ENCODE measurements around the gene CHIC2. TPM values are rescaled to one million over a fixed set of nuclear protein-coding genes. Genes with fewer than 3 reads are reported as not detected.

Gene CHIC2
- total RNA-seq, 1 experiment from 2014 or later: 39.1 TPM

GRCh38 chr4:54098375-54098774, 34.0 kb upstream of the CHIC2 start:
- no peak for DNase-seq
- Histone ChIP-seq H3K4me1 (0 out of 2 replicates have a peak, but pooled peaks cover 5% of the 10 kb centered on the region), H3K27ac (no peak overlapping the region), H3K27me3 (peaks cover 23% of the 10 kb centered on the region), H3K4me3 (no peak overlapping the region), H3K9me3 (replicated peaks) (no peaks in the 10 kb centered on the region), H3K36me3 (no peaks in the 10 kb centered on the region)

GRCh38 chr4:54097152-54097551, 32.7 kb upstream of the CHIC2 start:
- DNase-seq: no peak
- H3K4me1 ChIP-seq: 0 out of 2 replicates have a peak, but pooled peaks cover 5% of the 10 kb centered on the region
- H3K27ac ChIP-seq: no peak overlapping the region
- H3K36me3 ChIP-seq: no peaks in the 10 kb centered on the region
- H3K27me3 ChIP-seq: peaks cover 28% of the 10 kb centered on the region
- H3K9me3 ChIP-seq (replicated peaks): no peaks in the 10 kb centered on the region
- H3K4me3 ChIP-seq: no peak overlapping the region

DNA sequence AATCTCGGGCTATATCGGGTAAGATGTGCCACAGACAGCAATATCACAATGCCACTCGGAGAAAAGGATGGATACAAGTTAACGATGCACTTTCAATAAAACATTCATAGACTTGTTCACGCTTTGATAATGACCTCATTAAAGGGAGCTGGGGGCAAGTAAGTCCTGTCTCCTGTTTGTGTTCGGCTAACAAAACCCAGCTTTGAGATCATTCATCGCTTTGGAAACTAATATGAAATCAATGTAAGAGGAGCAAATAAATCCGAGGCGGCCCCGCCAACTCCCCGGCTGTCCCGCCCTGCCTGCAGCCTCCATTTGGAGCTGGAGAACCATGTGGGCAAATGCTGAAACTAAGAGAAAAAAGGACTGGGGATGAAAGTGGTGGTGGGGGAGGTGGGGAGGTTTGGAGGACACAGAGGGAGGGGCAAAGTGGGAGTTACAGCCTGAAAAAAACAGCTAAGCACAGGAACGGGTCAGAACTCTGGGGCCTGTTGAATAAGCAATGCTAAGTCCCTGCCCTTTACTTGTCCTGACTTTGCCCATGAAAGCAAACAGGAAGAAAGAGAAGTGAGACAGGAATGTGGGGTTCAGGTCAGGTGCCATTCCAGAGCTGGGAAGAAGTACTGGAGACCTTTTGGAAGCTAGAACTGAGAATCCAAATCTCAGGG, 32.0 kb upstream of the CHIC2 start:
- H3K4me1 ChIP-seq: 0 out of 2 replicates have a peak, but pooled peaks cover 5% of the 10 kb centered on the region
- peaks cover 28% of the 10 kb centered on the region for H3K27me3 ChIP-seq
- no peak for DNase-seq
- H3K4me3 ChIP-seq: no peak overlapping the region
- no peaks in the 10 kb centered on the region for H3K9me3 ChIP-seq (replicated peaks)
- H3K36me3 ChIP-seq: no peaks in the 10 kb centered on the region
- no peak overlapping the region for H3K27ac ChIP-seq

DNA sequence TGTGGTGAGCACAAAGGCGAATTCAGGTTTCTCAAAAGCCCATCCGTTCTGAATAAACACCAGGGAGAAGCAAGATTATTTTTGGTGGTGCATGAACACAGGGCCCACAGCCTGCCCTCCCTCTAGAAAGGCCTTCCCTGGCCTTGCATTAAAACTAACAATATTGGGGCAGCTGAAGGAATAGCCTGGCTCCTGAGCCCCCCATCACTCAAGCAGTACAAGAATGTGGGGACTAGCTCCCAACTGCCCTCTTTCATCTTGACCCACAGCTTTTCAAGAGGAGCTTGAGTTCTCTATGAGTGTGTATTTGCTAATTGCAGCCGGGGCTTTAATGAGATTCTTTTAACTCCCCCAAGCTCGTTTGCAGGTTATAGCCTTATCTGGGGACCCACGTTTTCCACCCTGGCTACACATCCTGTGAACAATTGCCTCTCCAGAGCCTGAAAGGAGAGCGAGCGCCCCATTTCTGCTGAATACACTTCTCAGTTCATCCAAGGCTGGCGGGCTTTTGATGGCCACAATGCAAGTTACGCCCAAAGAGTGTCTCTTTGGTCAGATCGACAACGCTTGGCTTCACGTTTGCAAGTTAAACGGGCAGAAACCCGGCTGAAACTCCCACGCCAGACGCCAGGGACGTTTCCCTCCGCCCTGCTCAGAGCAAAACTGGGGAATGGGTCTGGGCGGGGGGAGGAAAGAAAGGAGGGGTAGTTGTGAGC, 30.9 kb upstream of the CHIC2 start:
- Histone ChIP-seq H3K9me3 (replicated peaks) (no peaks in the 10 kb centered on the region), H3K27ac (no peak overlapping the region), H3K36me3 (no peaks in the 10 kb centered on the region), H3K4me1 (0 out of 2 replicates have a peak, but pooled peaks cover 5% of the 10 kb centered on the region), H3K27me3 (peaks cover 26% of the 10 kb centered on the region), H3K4me3 (no peak overlapping the region)
- DNase-seq: no peak

- H3K36me3 ChIP-seq: no peaks in the 10 kb centered on the region
- peaks cover 24% of the 10 kb centered on the region for H3K27me3 ChIP-seq
- H3K9me3 ChIP-seq (replicated peaks): no peaks in the 10 kb centered on the region
- no peak overlapping the region for H3K27ac ChIP-seq
- H3K4me3 ChIP-seq: no peak overlapping the region
- 0 out of 2 replicates have a peak, but pooled peaks cover 5% of the 10 kb centered on the region for H3K4me1 ChIP-seq
- DNase-seq: no peak
Observed at GRCh38 chr4:54094451-54094850, 30.0 kb upstream of the CHIC2 start.

- no peak overlapping the region for H3K27ac ChIP-seq
- DNase-seq: no peak
- no peaks in the 10 kb centered on the region for H3K4me1 ChIP-seq
- H3K27me3 ChIP-seq: peaks cover 21% of the 10 kb centered on the region
- H3K9me3 ChIP-seq (replicated peaks): no peaks in the 10 kb centered on the region
- H3K4me3 ChIP-seq: no peak overlapping the region
- no peaks in the 10 kb centered on the region for H3K36me3 ChIP-seq
Observed at GRCh38 chr4:54093324-54094240, 29.2 kb upstream of the CHIC2 start.

DNA sequence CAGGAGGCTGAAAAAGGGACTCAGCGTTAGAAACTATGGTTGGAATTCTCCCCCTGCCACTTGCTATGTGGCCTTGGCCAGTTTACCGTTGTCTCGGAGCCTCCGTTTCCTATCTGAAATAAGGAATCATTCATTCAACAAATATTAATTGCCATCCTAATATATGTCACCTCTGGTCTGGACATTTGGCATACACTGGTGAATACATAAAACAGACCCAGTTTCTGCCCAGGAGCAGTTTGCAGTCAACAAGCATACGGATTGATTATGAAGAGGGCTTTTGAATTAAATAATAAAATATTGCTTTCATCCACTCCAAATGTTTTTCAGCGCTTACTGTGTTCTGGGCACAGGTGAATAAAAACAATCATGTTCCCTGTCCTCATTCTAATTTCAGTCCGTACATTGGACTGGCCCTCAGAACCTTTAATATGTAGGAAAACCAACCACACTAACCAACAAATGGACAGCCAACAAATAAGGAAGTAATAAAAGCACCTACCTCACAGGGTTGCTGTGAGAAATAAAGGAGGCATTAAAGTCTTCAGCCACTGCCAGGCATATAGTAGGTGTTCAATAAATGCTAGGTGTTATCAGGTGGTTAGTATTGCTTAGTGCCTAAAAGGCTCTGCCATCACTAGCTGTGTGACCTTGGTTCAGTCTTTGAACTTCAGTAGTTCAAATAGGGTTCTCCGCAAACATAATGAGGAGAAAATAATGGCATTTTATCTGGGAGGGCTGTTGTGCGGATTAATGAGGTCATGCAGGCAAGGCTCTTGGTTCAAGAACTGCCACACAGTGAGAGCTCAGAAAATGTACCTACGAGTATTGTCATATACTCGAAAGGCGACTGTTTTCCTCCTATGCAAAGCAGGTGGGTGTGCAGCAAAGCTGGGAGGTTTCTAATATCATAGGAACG, 28.3 kb upstream of the CHIC2 start:
- Histone ChIP-seq H3K27ac (no peak overlapping the region), H3K9me3 (replicated peaks) (no peaks in the 10 kb centered on the region), H3K4me3 (peak overlapping the region; percentile 57), H3K36me3 (no peaks in the 10 kb centered on the region), H3K27me3 (peaks cover 12% of the 10 kb centered on the region; the same call in 1 of the 2 replicates), H3K4me1 (no peaks in the 10 kb centered on the region)
- no peak for DNase-seq

DNA sequence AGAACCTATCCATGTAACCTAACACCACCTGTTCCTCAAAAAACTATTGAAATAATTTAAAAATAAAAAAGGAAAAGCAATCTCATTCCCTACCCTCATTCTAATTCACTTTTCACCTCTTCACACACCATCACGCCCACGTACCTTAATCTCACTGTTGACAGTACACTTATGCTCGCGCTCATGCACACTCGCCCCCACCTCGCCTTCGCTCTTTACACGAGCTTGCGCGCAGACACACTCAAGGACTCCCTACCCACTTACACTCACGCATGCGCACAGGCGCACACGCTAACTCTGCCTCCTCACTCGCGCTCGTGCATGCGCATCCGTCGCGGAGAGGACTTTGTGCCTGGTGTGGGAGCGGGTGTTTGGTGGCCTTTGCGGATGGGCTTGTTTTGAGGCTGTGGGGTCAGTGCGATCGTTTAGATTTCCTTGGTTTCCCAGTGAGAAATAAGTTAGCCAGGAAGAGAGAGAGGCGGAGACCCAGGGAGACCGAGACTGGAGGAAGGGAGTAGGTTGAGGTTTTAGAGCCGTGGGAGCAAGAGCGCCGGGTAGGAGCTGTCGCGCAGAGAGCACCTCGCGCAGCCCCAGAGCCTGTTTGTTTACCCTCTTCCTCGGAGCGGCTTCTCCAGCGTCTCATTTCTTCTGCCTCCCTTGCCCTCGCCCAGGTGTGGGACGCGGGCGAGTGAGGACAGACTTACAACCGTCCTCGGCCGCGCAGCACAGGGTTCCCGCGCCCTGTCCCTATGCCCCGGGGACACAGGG, 27.4 kb upstream of the CHIC2 start:
- peaks cover 11% of the 10 kb centered on the region; the same call in 1 of the 2 replicates for H3K27me3 ChIP-seq
- H3K4me3 ChIP-seq: peak overlapping the region; percentile 57
- no peaks in the 10 kb centered on the region for H3K36me3 ChIP-seq
- no peak overlapping the region for H3K27ac ChIP-seq
- no peaks in the 10 kb centered on the region for H3K9me3 ChIP-seq (replicated peaks)
- H3K4me1 ChIP-seq: no peaks in the 10 kb centered on the region
- DNase-seq: peak; percentile 70 to 85

DNA sequence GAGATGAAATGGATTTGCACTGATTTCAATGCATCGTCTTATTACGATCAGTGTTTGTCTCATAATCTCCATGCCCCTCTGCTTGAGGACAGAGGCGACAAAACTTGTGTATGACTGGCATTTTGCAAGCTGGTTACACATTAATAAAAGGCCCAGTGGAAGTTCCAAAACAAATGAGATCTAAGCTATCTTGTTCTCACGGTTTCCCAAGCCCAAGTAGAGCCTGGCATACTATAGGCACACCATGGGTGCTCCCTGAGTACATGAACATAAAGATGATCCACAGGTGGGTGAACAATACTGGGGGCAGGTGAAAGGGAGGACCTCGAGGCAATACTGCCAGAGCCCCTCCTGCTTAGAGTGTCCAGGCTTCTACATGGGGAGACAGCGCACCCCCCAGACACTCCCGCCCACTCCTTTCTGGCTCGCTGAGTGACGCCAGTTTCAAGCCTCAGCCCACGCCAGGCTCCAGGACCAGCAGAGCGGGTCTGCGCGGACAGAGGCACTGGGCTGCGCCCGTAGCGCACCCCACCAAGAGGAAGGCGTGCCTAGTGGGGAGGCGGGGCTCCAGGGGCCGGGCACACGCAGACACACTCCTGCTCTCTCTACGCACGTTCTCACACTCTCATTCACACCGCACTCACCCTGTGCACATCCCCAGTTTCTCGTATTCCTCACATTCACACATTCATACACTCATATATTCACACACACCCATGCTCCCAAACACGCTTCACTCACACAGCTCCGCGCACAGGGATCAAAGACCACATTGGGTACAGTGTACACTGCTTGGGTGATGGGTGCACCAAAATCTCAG, 26.6 kb upstream of the CHIC2 start:
- Histone ChIP-seq H3K4me1 (no peaks in the 10 kb centered on the region), H3K27me3 (peaks cover 11% of the 10 kb centered on the region; the same call in 1 of the 2 replicates), H3K27ac (no peak overlapping the region), H3K4me3 (peak overlapping the region; percentile 57), H3K36me3 (no peaks in the 10 kb centered on the region), H3K9me3 (replicated peaks) (no peaks in the 10 kb centered on the region)
- DNase-seq: peak in 1 of 2 experiments; percentile 22

- H3K9me3 ChIP-seq (replicated peaks): no peaks in the 10 kb centered on the region
- H3K4me1 ChIP-seq: no peaks in the 10 kb centered on the region
- H3K27ac ChIP-seq: no peak overlapping the region
- H3K36me3 ChIP-seq: no peaks in the 10 kb centered on the region
- DNase-seq: no peak
- 0 out of 2 replicates have a peak, but pooled peaks cover 10% of the 10 kb centered on the region for H3K27me3 ChIP-seq
- no peak overlapping the region for H3K4me3 ChIP-seq
Observed at GRCh38 chr4:54090404-54090803, 26.0 kb upstream of the CHIC2 start.

- Histone ChIP-seq H3K36me3 (no peaks in the 10 kb centered on the region), H3K4me1 (no peaks in the 10 kb centered on the region), H3K4me3 (no peak overlapping the region), H3K27ac (no peak overlapping the region), H3K27me3 (0 out of 2 replicates have a peak, but pooled peaks cover 8% of the 10 kb centered on the region), H3K9me3 (replicated peaks) (no peaks in the 10 kb centered on the region)
- no peak for DNase-seq
Observed at GRCh38 chr4:54089875-54090274, 25.5 kb upstream of the CHIC2 start.

- no peak for DNase-seq
- Histone ChIP-seq H3K36me3 (no peaks in the 10 kb centered on the region), H3K27me3 (no peaks in the 10 kb centered on the region), H3K4me3 (no peak overlapping the region), H3K4me1 (peaks cover 8% of the 10 kb centered on the region), H3K9me3 (replicated peaks) (no peaks in the 10 kb centered on the region), H3K27ac (no peak overlapping the region)
Observed at GRCh38 chr4:54085284-54085683, 20.9 kb upstream of the CHIC2 start.
